NOMO-1 (cell line): ENCODE measurements around the gene CAMK2A.

ENCODE experiments used
- DNase-seq, 2 experiments: peaks; one replicate each; lab custom pipeline; 2025; ENCODE audit not compliant: unreplicated experiment in 2 of 2; lab: John Stamatoyannopoulos, UW

The CAMK2A gene

GRCh38 chr5:150175076-150175475 lies 114.5 kb downstream of the CAMK2A start:
- no peak for DNase-seq

- DNase-seq = no peak
Observed at GRCh38 chr5:150174285-150174684, 115.3 kb downstream of the CAMK2A start.

- no peak for DNase-seq
Observed at GRCh38 chr5:150173161-150173560, 116.4 kb downstream of the CAMK2A start.

- DNase-seq = no peak
Observed at GRCh38 chr5:150172556-150172955, 117.0 kb downstream of the CAMK2A start.

GRCh38 chr5:150172145-150172544 lies 117.4 kb downstream of the CAMK2A start:
- DNase-seq = no peak
